GM23338 (cell line): ENCODE data around the gene ASAP2. TPM values are rescaled to one million over a fixed set of nuclear protein-coding genes. Genes with fewer than 3 reads are reported as not detected.

ENCODE experiments used
- ATAC-seq: fragments of 200-7000 bp; cut with Tn5 transposase; 3 replicates; pipeline ENCODE4 v1.9.1; 2020
- DNase-seq: peaks from one replicate; pipeline ENCODE4 v3.0.0-alpha.2; 2015; ENCODE audit warnings: low spot score
- H2AFZ ChIP-seq: fragments of 200-600 bp; sonication (generic); 2 replicates; pipeline ENCODE4 v1.8.0; 2016; ENCODE audit warnings: antibody characterized with exemption, mild to moderate bottlenecking, moderate library complexity
- H3F3A ChIP-seq: fragments of 200-600 bp; sonication (generic); replicated peaks from 2 replicates; pipeline ENCODE4 v1.8.0; 2017; ENCODE audit warnings: antibody characterized with exemption, mixed run types, low read depth
- H3K27ac ChIP-seq: fragments of 200-600 bp; sonication (generic); 2 replicates; pipeline ENCODE4 v1.6.1; 2016; ENCODE audit warnings: low read depth
- H3K27me3 ChIP-seq: fragments of 200-600 bp; sonication (generic); 2 replicates; pipeline ENCODE4 v1.8.0; 2016; ENCODE audit warnings: mild to moderate bottlenecking, mixed run types, moderate library complexity; ENCODE audit not compliant: insufficient read depth
- H3K36me3 ChIP-seq: fragments of 200-600 bp; sonication (generic); 2 replicates; pipeline ENCODE4 v1.8.0; 2016; ENCODE audit warnings: mild to moderate bottlenecking; ENCODE audit not compliant: insufficient read depth
- H3K4me1 ChIP-seq: fragments of 200-600 bp; sonication (generic); 2 replicates; pipeline ENCODE4 v1.8.0; 2016; ENCODE audit warnings: mild to moderate bottlenecking, moderate library complexity; ENCODE audit not compliant: insufficient read depth
- H3K4me2 ChIP-seq: fragments of 200-600 bp; sonication (generic); 2 replicates; pipeline ENCODE4 v1.7.1; 2017; ENCODE audit warnings: mixed run types
- H3K4me3 ChIP-seq: fragments of 200-600 bp; sonication (generic); 2 replicates; pipeline ENCODE4 v1.6.1; 2016; ENCODE audit warnings: mixed run types
- H3K79me2 ChIP-seq: fragments of 200-600 bp; sonication (generic); replicated peaks from 2 replicates; pipeline ENCODE4 v1.8.0; 2017; ENCODE audit warnings: mild to moderate bottlenecking; ENCODE audit not compliant: insufficient read depth
- H3K9me2 ChIP-seq: fragments of 200-600 bp; sonication (generic); 2 replicates; pipeline ENCODE4 v1.8.0; 2017; ENCODE audit not compliant: insufficient read depth
- H4K20me1 ChIP-seq: fragments of 200-600 bp; sonication (generic); replicated peaks from 2 replicates; pipeline ENCODE4 v1.8.0; 2017; ENCODE audit warnings: mild to moderate bottlenecking; ENCODE audit not compliant: insufficient read depth
- H3K27ac Mint-ChIP-seq: 2 replicates; pipeline ENCODE4 v1.8.0; 2020; ENCODE audit warnings: inconsistent platforms, mild to moderate bottlenecking, moderate library complexity, mixed read lengths
- H3K27me3 Mint-ChIP-seq: 3 replicates; pipeline ENCODE4 v1.8.0; 2022; ENCODE audit warnings: low read depth, mild to moderate bottlenecking, moderate library complexity, mixed read lengths, inconsistent platforms; ENCODE audit not compliant: insufficient read depth, poor library complexity
- H3K36me3 Mint-ChIP-seq: 3 replicates; pipeline ENCODE4 v1.8.0; 2021; ENCODE audit warnings: low read depth, mild to moderate bottlenecking, inconsistent platforms, moderate library complexity, mixed read lengths
- H3K4me1 Mint-ChIP-seq: 3 replicates; pipeline ENCODE4 v1.8.0; 2020; ENCODE audit warnings: mild to moderate bottlenecking, inconsistent platforms, mixed read lengths
- H3K4me3 Mint-ChIP-seq: 3 replicates; pipeline ENCODE4 v1.8.0; 2021; ENCODE audit warnings: moderate library complexity, mild to moderate bottlenecking, inconsistent platforms, mixed read lengths
- H3K9me3 Mint-ChIP-seq: 3 replicates; pipeline ENCODE4 v1.8.0; 2020; ENCODE audit warnings: moderate library complexity, mild to moderate bottlenecking, inconsistent platforms, mixed read lengths
- CREB1 ChIP-seq: fragments of 250-450 bp; sonication (Bioruptor Pico); IDR thresholded peaks from 2 replicates; pipeline ENCODE4 v1.5.0; 2020; ENCODE audit warnings: low read depth, mild to moderate bottlenecking, moderate library complexity
- CTCF ChIP-seq, 2 experiments: fragments of 200-600 bp in 1 of 2; sonication (generic) in 1 of 2; conservative IDR thresholded peaks; 2 replicates each; pipeline versions ENCODE4 v1.5.1 to v1.6.1; 2016 to 2017; ENCODE audit warnings: antibody characterized with exemption in 2 of 2, low read depth in 2 of 2, mild to moderate bottlenecking in 2 of 2, moderate library complexity in 1 of 2
- EZH2 ChIP-seq: fragments of 200-600 bp; sonication (generic); IDR thresholded peaks from one replicate; pipeline ENCODE4 v1.8.0; 2017; ENCODE audit warnings: antibody characterized with exemption, mild to moderate bottlenecking, low read depth; ENCODE audit not compliant: unreplicated experiment
- EZH2phosphoT487 ChIP-seq: fragments of 200-600 bp; sonication (generic); IDR thresholded peaks from one replicate; pipeline ENCODE4 v1.8.1; 2018; ENCODE audit warnings: antibody characterized with exemption; ENCODE audit not compliant: unreplicated experiment
- JUNB ChIP-seq: IDR thresholded peaks from one replicate; pipeline ENCODE4 v1.6.1; 2016; ENCODE audit warnings: antibody characterized with exemption; ENCODE audit not compliant: unreplicated experiment
- NANOG ChIP-seq: IDR thresholded peaks from 2 replicates; pipeline ENCODE4 v1.6.1; 2016; ENCODE audit warnings: antibody characterized with exemption, borderline replicate concordance
- POLR2AphosphoS5 ChIP-seq: IDR thresholded peaks from 2 replicates; pipeline ENCODE4 v1.6.1; 2016; ENCODE audit warnings: antibody characterized with exemption, low read depth
- STAT1 ChIP-seq: IDR thresholded peaks from one replicate; pipeline ENCODE4 v1.6.1; 2016; ENCODE audit warnings: antibody characterized with exemption; ENCODE audit not compliant: unreplicated experiment
- ZNF114 ChIP-seq: fragments of 250-450 bp; sonication (Bioruptor Pico); IDR thresholded peaks from 2 replicates; pipeline ENCODE4 v1.5.0; 2020; ENCODE audit warnings: mild to moderate bottlenecking, moderate library complexity
- ZNF331 ChIP-seq: fragments of 250-450 bp; sonication (Bioruptor Pico); IDR thresholded peaks from 2 replicates; pipeline ENCODE4 v1.5.0; 2020; ENCODE audit warnings: low read depth, mild to moderate bottlenecking, moderate library complexity
- polyA plus RNA-seq: library from polyadenylated mRNA; unstranded; fragments of >200 nt; fragmentation: Nextera tagmentation; extraction: Ambion mirVana; gene quantifications from 2 replicates; pipeline ENCODE4 v1.2.1, GENCODE V29; 2016
- total RNA-seq: library from RNA; depleted of rRNA; stranded (reverse); fragments of >200 nt; shearing (Covaris generic); gene quantifications from 2 replicates; pipeline ENCODE4 v1.2.3, GENCODE V29; 2014
- TF ChIP-seq, protein P1 (sequence below): fragments of 250-450 bp; sonication (Bioruptor Pico); IDR thresholded peaks from 2 replicates; pipeline ENCODE4 v1.5.0; 2020; ENCODE audit warnings: mild to moderate bottlenecking, moderate library complexity
- TF ChIP-seq, protein P2 (sequence below): IDR thresholded peaks from one replicate; pipeline ENCODE4 v1.6.1; 2018; ENCODE audit warnings: antibody characterized with exemption; ENCODE audit not compliant: unreplicated experiment
- TF ChIP-seq, protein P3 (sequence below): IDR thresholded peaks from 2 replicates; pipeline ENCODE4 v1.6.1; 2016; ENCODE audit warnings: antibody characterized with exemption

The ASAP2 gene
- total and polyA plus RNA-seq, 2 experiments from 2014 or later, result 2.6 to 15.6 TPM

GRCh38 chr2:9370746-9371145 is 164.1 kb downstream of the ASAP2 start:
- no peaks in the 10 kb centered on the region for H4K20me1 ChIP-seq
- H3K36me3 ChIP-seq, result no peaks in the 10 kb centered on the region; the same call in 1 of the 2 replicates
- Mint-ChIP-seq H3K27me3 (peaks cover 14% of the 10 kb centered on the region), H3K27ac (no peak overlapping the region), H3K4me3 (no peak overlapping the region), H3K4me1 (peaks cover 8% of the 10 kb centered on the region; the same call in 2 of the 3 replicates), H3K36me3 (peaks cover 35% of the 10 kb centered on the region), H3K9me3 (no peaks in the 10 kb centered on the region; the same call in 2 of the 3 replicates)
- no peak for TF ChIP-seq CTCF (conservative IDR thresholded peaks at IDR 0.05; ENCODE audit: low read depth in 2 of 2)
- TF ChIP-seq ZNF114 (CRISPR knock-in tag), result no peak
- TF ChIP-seq, protein P1, sequence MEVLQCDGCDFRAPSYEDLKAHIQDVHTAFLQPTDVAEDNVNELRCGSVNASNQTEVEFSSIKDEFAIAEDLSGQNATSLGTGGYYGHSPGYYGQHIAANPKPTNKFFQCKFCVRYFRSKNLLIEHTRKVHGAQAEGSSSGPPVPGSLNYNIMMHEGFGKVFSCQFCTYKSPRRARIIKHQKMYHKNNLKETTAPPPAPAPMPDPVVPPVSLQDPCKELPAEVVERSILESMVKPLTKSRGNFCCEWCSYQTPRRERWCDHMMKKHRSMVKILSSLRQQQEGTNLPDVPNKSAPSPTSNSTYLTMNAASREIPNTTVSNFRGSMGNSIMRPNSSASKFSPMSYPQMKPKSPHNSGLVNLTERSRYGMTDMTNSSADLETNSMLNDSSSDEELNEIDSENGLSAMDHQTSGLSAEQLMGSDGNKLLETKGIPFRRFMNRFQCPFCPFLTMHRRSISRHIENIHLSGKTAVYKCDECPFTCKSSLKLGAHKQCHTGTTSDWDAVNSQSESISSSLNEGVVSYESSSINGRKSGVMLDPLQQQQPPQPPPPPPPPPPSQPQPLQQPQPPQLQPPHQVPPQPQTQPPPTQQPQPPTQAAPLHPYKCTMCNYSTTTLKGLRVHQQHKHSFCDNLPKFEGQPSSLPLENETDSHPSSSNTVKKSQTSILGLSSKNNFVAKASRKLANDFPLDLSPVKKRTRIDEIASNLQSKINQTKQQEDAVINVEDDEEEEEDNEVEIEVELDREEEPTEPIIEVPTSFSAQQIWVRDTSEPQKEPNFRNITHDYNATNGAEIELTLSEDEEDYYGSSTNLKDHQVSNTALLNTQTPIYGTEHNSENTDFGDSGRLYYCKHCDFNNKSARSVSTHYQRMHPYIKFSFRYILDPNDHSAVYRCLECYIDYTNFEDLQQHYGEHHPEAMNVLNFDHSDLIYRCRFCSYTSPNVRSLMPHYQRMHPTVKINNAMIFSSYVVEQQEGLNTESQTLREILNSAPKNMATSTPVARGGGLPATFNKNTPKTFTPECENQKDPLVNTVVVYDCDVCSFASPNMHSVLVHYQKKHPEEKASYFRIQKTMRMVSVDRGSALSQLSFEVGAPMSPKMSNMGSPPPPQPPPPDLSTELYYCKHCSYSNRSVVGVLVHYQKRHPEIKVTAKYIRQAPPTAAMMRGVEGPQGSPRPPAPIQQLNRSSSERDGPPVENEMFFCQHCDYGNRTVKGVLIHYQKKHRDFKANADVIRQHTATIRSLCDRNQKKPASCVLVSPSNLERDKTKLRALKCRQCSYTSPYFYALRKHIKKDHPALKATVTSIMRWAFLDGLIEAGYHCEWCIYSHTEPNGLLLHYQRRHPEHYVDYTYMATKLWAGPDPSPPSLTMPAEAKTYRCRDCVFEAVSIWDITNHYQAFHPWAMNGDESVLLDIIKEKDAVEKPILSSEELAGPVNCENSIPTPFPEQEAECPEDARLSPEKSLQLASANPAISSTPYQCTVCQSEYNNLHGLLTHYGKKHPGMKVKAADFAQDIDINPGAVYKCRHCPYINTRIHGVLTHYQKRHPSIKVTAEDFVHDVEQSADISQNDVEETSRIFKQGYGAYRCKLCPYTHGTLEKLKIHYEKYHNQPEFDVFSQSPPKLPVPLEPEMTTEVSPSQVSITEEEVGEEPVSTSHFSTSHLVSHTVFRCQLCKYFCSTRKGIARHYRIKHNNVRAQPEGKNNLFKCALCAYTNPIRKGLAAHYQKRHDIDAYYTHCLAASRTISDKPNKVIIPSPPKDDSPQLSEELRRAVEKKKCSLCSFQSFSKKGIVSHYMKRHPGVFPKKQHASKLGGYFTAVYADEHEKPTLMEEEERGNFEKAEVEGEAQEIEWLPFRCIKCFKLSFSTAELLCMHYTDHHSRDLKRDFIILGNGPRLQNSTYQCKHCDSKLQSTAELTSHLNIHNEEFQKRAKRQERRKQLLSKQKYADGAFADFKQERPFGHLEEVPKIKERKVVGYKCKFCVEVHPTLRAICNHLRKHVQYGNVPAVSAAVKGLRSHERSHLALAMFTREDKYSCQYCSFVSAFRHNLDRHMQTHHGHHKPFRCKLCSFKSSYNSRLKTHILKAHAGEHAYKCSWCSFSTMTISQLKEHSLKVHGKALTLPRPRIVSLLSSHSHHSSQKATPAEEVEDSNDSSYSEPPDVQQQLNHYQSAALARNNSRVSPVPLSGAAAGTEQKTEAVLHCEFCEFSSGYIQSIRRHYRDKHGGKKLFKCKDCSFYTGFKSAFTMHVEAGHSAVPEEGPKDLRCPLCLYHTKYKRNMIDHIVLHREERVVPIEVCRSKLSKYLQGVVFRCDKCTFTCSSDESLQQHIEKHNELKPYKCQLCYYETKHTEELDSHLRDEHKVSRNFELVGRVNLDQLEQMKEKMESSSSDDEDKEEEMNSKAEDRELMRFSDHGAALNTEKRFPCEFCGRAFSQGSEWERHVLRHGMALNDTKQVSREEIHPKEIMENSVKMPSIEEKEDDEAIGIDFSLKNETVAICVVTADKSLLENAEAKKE (CRISPR knock-in tag), result no peak
- no peak for TF ChIP-seq ZNF331 (CRISPR knock-in tag)
- no peak for TF ChIP-seq POLR2AphosphoS5
- TF ChIP-seq CREB1 (CRISPR knock-in tag), result no peak
- no peak for TF ChIP-seq STAT1
- TF ChIP-seq, protein P2, sequence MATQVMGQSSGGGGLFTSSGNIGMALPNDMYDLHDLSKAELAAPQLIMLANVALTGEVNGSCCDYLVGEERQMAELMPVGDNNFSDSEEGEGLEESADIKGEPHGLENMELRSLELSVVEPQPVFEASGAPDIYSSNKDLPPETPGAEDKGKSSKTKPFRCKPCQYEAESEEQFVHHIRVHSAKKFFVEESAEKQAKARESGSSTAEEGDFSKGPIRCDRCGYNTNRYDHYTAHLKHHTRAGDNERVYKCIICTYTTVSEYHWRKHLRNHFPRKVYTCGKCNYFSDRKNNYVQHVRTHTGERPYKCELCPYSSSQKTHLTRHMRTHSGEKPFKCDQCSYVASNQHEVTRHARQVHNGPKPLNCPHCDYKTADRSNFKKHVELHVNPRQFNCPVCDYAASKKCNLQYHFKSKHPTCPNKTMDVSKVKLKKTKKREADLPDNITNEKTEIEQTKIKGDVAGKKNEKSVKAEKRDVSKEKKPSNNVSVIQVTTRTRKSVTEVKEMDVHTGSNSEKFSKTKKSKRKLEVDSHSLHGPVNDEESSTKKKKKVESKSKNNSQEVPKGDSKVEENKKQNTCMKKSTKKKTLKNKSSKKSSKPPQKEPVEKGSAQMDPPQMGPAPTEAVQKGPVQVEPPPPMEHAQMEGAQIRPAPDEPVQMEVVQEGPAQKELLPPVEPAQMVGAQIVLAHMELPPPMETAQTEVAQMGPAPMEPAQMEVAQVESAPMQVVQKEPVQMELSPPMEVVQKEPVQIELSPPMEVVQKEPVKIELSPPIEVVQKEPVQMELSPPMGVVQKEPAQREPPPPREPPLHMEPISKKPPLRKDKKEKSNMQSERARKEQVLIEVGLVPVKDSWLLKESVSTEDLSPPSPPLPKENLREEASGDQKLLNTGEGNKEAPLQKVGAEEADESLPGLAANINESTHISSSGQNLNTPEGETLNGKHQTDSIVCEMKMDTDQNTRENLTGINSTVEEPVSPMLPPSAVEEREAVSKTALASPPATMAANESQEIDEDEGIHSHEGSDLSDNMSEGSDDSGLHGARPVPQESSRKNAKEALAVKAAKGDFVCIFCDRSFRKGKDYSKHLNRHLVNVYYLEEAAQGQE, result no peak
- no peak for TF ChIP-seq EZH2phosphoT487
- no peak for TF ChIP-seq EZH2
- TF ChIP-seq, protein P3, sequence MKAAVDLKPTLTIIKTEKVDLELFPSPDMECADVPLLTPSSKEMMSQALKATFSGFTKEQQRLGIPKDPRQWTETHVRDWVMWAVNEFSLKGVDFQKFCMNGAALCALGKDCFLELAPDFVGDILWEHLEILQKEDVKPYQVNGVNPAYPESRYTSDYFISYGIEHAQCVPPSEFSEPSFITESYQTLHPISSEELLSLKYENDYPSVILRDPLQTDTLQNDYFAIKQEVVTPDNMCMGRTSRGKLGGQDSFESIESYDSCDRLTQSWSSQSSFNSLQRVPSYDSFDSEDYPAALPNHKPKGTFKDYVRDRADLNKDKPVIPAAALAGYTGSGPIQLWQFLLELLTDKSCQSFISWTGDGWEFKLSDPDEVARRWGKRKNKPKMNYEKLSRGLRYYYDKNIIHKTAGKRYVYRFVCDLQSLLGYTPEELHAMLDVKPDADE, result no peak
- TF ChIP-seq JUNB, result no peak
- TF ChIP-seq NANOG, result no peak
- H3K27me3 ChIP-seq, result no peaks in the 10 kb centered on the region
- ATAC-seq (no peak), DNase-seq (no peak)
- H3F3A ChIP-seq, result no peaks in the 10 kb centered on the region
- no peak overlapping the region for H3K4me3 ChIP-seq
- no peak overlapping the region for H2AFZ ChIP-seq
- H3K27ac ChIP-seq, result no peak overlapping the region
- H3K4me2 ChIP-seq, result no peak overlapping the region
- no peaks in the 10 kb centered on the region for H3K9me2 ChIP-seq
- no peaks in the 10 kb centered on the region for H3K79me2 ChIP-seq
- H3K4me1 ChIP-seq, result no peaks in the 10 kb centered on the region
